Choroid plexus epithelial cell (primary cell): ENCODE data around the gene AGTPBP1.
"Not testable (repeated sequence)": the region's sequence is repeated elsewhere in the genome, so short reads cannot be mapped to it uniquely, and the experiment has no call there.

ENCODE experiments used
- DNase-seq: peaks from one replicate; pipeline ENCODE4 v3.0.0-alpha.2; 2010; ENCODE audit warnings: low read depth
- H3K4me3 ChIP-seq: 2 replicates; pipeline ENCODE4 v1.5.1; 2011; ENCODE audit warnings: low read depth, mild to moderate bottlenecking, control low read depth, low read length, moderate library complexity
- TF ChIP-seq, protein P1 (sequence below): conservative IDR thresholded peaks from 2 replicates; pipeline ENCODE4 v1.5.1; 2011; ENCODE audit warnings: low read depth, mild to moderate bottlenecking, control low read depth, inconsistent platforms, low read length, moderate library complexity

The AGTPBP1 gene

DNA sequence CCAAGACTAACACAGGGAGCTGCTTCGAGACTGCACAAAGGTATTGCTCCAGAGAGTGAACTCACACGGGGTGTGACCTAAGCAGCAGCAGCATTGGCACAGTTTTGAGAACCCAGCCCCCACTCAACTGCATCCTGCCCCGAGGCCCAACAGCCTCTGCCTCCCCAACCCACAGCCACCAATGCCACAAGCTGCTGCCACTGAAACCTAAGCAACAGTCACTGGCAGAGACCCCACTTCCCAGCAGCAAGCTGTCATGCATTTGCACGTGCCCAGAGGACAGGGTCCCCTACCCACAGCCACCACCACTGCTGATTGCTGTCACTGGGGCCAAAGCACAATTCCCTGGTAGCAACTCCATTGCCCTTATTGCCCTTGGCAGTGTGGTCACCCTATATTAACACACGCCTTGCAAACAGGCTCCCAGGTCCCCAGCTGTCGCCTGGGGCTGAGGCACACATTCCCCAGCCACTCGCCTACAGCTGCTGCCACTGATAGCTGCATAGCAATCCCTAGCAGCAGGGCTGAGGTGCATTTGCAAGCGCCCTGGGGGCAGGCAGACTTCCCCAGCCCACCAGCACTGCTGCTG is 141.0 kb downstream of the AGTPBP1 start:
- DNase-seq, result no peak
- TF ChIP-seq, protein P1, sequence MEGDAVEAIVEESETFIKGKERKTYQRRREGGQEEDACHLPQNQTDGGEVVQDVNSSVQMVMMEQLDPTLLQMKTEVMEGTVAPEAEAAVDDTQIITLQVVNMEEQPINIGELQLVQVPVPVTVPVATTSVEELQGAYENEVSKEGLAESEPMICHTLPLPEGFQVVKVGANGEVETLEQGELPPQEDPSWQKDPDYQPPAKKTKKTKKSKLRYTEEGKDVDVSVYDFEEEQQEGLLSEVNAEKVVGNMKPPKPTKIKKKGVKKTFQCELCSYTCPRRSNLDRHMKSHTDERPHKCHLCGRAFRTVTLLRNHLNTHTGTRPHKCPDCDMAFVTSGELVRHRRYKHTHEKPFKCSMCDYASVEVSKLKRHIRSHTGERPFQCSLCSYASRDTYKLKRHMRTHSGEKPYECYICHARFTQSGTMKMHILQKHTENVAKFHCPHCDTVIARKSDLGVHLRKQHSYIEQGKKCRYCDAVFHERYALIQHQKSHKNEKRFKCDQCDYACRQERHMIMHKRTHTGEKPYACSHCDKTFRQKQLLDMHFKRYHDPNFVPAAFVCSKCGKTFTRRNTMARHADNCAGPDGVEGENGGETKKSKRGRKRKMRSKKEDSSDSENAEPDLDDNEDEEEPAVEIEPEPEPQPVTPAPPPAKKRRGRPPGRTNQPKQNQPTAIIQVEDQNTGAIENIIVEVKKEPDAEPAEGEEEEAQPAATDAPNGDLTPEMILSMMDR, result no peak
- no peak overlapping the region for H3K4me3 ChIP-seq

DNA sequence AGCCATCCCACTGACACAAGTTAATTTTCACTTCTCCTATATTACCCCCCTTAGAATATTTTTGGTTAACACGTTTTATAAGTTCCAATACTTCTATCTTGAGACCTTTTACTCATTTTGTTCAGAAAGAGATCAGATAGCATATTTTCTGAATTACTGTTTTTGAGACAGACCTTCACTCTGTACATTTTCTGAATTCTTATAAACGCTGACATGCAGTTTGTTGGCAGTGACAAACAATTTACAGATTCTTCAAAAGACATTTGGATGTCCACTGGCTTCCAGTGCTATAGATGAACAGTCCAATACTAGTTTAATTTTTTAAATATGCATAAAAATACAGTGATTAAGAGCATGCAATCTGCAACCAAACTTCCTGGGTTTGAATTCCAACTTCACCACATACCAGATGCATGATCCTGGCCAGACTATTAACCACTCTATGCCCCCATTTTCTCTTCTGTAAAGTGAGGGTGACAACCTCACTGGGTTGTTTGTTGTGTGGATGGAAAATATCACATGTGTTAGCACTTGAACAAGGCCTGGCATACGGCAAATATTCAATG is 142.1 kb downstream of the AGTPBP1 start:
- DNase-seq, result peak; percentile 38
- no peak overlapping the region for H3K4me3 ChIP-seq
- TF ChIP-seq, protein P1, result no peak

DNA sequence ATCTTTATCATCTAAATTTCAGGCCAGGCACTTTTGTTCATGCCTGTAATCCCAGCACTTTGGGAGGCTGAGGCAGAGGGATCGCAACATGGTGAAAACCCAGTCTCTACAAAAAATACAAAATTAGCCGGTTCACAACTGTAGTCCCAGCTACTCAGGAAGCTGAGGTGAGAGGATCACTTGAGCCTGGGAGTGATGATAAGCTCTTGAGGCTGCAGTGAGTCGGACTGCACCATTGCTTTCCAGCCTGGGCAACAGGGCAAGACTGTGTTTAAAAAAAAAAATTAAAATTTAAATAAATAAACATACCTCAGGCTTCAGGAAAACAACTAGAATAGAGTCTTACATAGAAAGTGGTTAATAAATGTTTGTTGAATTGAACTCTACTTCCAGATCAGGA is 147.4 kb downstream of the AGTPBP1 start:
- TF ChIP-seq, protein P1, result no peak
- no peak overlapping the region for H3K4me3 ChIP-seq
- no peak for DNase-seq

DNA sequence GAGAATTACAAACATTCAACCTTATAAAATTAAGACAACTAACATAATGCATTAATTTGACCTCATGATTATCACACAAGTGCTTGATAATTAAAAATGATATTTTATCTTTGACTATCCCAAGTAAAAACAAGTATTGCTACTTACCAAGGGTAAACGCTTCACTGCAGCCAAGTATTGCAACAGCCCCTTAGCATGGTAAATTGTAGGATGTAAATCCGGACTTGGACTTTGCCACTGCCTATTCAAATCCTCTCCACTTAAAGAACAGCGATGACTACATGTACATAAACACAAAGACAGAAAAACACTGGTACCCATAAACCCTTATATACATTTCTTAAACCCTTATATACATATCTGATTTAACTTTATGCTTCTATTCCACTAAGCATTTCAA is 155.1 kb downstream of the AGTPBP1 start:
- H3K4me3 ChIP-seq, result no peak overlapping the region
- DNase-seq, result no peak
- TF ChIP-seq, protein P1, result no peak

DNA sequence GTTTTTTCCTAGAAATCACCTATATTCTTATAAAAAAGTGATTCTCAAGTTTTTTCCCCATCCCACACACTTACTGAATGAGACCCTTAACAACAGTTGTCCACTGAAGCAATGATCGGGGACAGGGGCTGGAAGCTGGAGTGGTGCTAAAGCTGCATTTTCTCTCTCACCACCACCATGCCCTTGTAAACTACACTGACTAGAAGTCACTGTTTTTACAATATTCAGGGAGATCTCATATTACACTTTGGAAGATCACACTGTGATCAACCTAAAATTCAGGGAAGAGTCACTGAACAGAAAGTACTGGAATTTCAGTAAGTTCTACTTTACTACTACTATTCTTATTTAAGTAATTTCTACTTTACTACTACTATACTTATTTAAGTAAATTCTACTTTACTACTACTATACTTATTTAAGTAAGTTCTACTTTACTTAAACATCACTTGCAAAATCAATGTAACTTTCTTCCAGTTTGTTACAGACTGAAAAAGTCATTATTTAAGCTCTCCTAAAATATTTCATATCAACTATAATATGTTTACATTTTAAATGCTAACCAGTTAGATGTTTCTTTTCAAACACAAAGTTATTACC is 164.3 kb downstream of the AGTPBP1 start:
- DNase-seq, result peak; percentile 40
- TF ChIP-seq, protein P1, result no peak
- H3K4me3 ChIP-seq, result no peak overlapping the region

- no peak for DNase-seq
- TF ChIP-seq, protein P1, result no peak
- H3K4me3 ChIP-seq, result no peak overlapping the region
These were observed 165.9 kb downstream of the AGTPBP1 start for GRCh38 chr9:85575868-85576267.

- not testable (repeated sequence) for H3K4me3 ChIP-seq, DNase-seq
These were observed 168.2 kb downstream of the AGTPBP1 start for GRCh38 chr9:85573546-85573945.

DNA sequence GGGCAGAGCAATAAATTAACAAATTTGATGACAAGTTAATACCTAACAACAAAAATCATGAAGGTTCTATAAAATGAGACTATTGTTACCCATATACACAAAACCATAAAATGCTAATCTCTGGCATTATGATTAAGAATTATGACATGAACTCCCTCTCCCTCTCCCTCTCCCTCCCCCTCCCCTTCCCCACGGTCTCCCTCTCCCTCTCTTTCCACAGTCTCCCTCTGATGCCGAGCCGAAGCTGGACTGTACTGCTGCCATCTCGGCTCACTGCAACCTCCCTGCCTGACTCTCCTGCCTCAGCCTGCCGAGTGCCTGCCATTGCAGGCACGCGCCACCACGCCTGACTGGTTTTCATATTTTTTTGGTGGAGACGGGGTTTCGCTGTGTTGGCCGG is 168.8 kb downstream of the AGTPBP1 start:
- not testable (repeated sequence) for H3K4me3 ChIP-seq, DNase-seq
